ENCODE measurements around the gene WWOX.

DNA sequence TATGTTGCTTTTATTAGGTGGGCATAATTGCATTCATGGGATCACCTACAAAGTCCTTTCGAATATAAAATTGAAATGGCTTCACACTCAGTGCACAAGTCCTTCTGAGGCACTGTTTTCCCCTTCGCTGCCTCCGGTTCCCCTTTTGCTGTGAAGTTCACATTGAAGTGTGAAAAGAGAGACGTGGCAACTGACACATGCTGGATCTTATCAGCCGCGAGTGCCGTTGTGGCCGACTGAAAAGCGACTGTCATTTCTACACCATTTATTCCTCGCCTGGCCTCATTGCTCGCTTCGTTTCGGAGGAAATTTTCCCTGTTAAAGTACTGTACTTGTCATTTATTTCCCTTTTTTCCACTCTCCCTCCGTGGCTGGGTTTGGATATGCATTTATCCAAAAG is 1077.6 kb downstream of the WWOX start:
- no peak for TF ChIP-seq YY1 (IDR thresholded peaks at IDR 0.05; ENCODE audit: insufficient read depth, insufficient read length)
- no peak for TF ChIP-seq ZNF274 (IDR thresholded peaks at IDR 0.05; ENCODE audit: low read depth, low read length)

Measured in NT2/D1 (cell line).